Liver (tissue), 9 donors: Measurements from ENCODE around the gene PRPSAP1. TPM values are rescaled to one million over a fixed set of nuclear protein-coding genes. Genes with fewer than 3 reads are reported as not detected.

Experiments used
- DNase-seq: peaks from one replicate; pipeline ENCODE4 v3.0.0-alpha.2; 2017; ENCODE audit warnings: low spot score
- H3K27ac ChIP-seq, 2 donors: one replicate each; pipeline ENCODE4 v1.7.0; 2013; ENCODE audit warnings: inconsistent platforms in 2 of 2, low read length in 2 of 2, control low read depth in 1 of 2, low read depth in 1 of 2, mild to moderate bottlenecking in 1 of 2
- H3K27me3 ChIP-seq, 4 donors: one replicate each; pipeline versions ENCODE4 v1.6.1 to v1.7.0; 2013; ENCODE audit warnings: low read length in 3 of 4, inconsistent platforms in 1 of 4, mild to moderate bottlenecking in 1 of 4, moderate library complexity in 1 of 4; ENCODE audit not compliant: control insufficient read depth in 4 of 4, insufficient read depth in 4 of 4
- H3K36me3 ChIP-seq, 4 donors: one replicate each; pipeline versions ENCODE4 v1.6.1 to v1.7.0; 2013; ENCODE audit warnings: low read length in 3 of 4, mild to moderate bottlenecking in 3 of 4, low read depth in 1 of 4, moderate library complexity in 1 of 4; ENCODE audit not compliant: control insufficient read depth in 4 of 4, insufficient read depth in 3 of 4
- H3K4me1 ChIP-seq, 4 donors: one replicate each; pipeline versions ENCODE4 v1.6.1 to v1.7.0; 2013; ENCODE audit warnings: low read length in 3 of 4, mild to moderate bottlenecking in 3 of 4, moderate library complexity in 1 of 4; ENCODE audit not compliant: control insufficient read depth in 4 of 4, insufficient read depth in 4 of 4
- H3K4me3 ChIP-seq, 3 donors: one replicate each; pipeline versions ENCODE4 v1.6.1 to v1.7.0; 2013; ENCODE audit warnings: low read length in 3 of 3, control low read depth in 1 of 3, low read depth in 1 of 3, mild to moderate bottlenecking in 1 of 3
- H3K9ac ChIP-seq, 2 donors: one replicate each; pipeline ENCODE4 v1.7.0; 2013; ENCODE audit warnings: low read length in 2 of 2, mild to moderate bottlenecking in 2 of 2, moderate library complexity in 2 of 2, control low read depth in 1 of 2, low read depth in 1 of 2
- H3K9me3 ChIP-seq, 4 donors: one replicate each; pipeline versions ENCODE4 v1.6.1 to v1.7.0; 2013; ENCODE audit warnings: low read length in 3 of 4; ENCODE audit not compliant: control insufficient read depth in 4 of 4
- EGR1 ChIP-seq, 2 donors: IDR thresholded peaks; 2 replicates each; pipeline ENCODE4 v1.6.1; 2016 to 2018; ENCODE audit warnings: antibody characterized with exemption in 2 of 2, low read depth in 2 of 2
- FOXA1 ChIP-seq: IDR thresholded peaks from 2 replicates; pipeline ENCODE4 v1.6.1; 2016; ENCODE audit warnings: antibody characterized with exemption
- FOXA2 ChIP-seq: IDR thresholded peaks from 2 replicates; pipeline ENCODE4 v1.6.1; 2016; ENCODE audit warnings: antibody characterized with exemption
- HNF4A ChIP-seq, 2 donors: conservative IDR thresholded peaks; 2 replicates each; pipeline ENCODE4 v1.6.1; 2016; ENCODE audit warnings: antibody characterized with exemption in 2 of 2, mild to moderate bottlenecking in 2 of 2
- JUND ChIP-seq, 2 donors: IDR thresholded peaks; 2 replicates each; pipeline ENCODE4 v1.6.1; 2016; ENCODE audit warnings: antibody characterized with exemption in 2 of 2
- MAX ChIP-seq: IDR thresholded peaks from 2 replicates; pipeline ENCODE4 v1.6.1; 2016; ENCODE audit warnings: antibody characterized with exemption
- NR2F2 ChIP-seq: IDR thresholded peaks from 2 replicates; pipeline ENCODE4 v1.6.1; 2016; ENCODE audit warnings: antibody characterized with exemption
- RAD21 ChIP-seq, 2 donors: IDR thresholded peaks; 2 replicates each; pipeline ENCODE4 v1.6.1; 2016; ENCODE audit warnings: antibody characterized with exemption in 2 of 2, mild to moderate bottlenecking in 2 of 2
- REST ChIP-seq: IDR thresholded peaks from 2 replicates; pipeline ENCODE4 v1.6.1; 2016; ENCODE audit warnings: antibody characterized with exemption, mild to moderate bottlenecking
- RXRA ChIP-seq, 2 donors: IDR thresholded peaks; 2 replicates each; pipeline ENCODE4 v1.6.1; 2017 to 2018; ENCODE audit warnings: antibody characterized with exemption in 2 of 2, mild to moderate bottlenecking in 1 of 2
- SP1 ChIP-seq: IDR thresholded peaks from 2 replicates; pipeline ENCODE4 v1.6.1; 2018; ENCODE audit warnings: antibody characterized with exemption, mild to moderate bottlenecking
- YY1 ChIP-seq: IDR thresholded peaks from 2 replicates; pipeline ENCODE4 v1.6.1; 2016; ENCODE audit warnings: antibody characterized with exemption, mild to moderate bottlenecking
- ZBTB33 ChIP-seq: IDR thresholded peaks from 2 replicates; pipeline ENCODE4 v1.6.1; 2016; ENCODE audit warnings: antibody characterized with exemption
- WGBS: extraction: QIAGEN DNeasy Blood & Tissue Kit; methylation state at CpG from one replicate; pipeline ENCODE4 v1.1.7; 2013; 5-methylcytosine and 5-hydroxymethylcytosine counted together
- polyA plus RNA-seq, 2 donors: library from polyadenylated mRNA; stranded (reverse) in 1 of 2; unstranded in 1 of 2; fragments of 200-250 nt in 1 of 2; fragments of >200 nt in 1 of 2; fragmentation: Nextera tagmentation in 1 of 2; extraction: Ambion mirVana in 1 of 2; gene quantifications; one replicate each; pipeline versions ENCODE4 v1.2.1 to v1.2.3, GENCODE V29; 2013 to 2015
- total RNA-seq, 2 donors: library from RNA; depleted of rRNA; stranded (reverse); fragments of >200 nt; gene quantifications; one replicate each; pipeline ENCODE4 v1.2.3, GENCODE V29; 2014
- donor health status: healthy.
- donor health status: healthy.
- donor health status: healthy.
- donor health status: healthy.
- donor health status: healthy.

Gene PRPSAP1
- total and polyA plus RNA-seq, 4 donors, result 21.4 to 78.1 (median 52.6) TPM

GRCh38 chr17:76265624-76266243, 88.0 kb downstream of the PRPSAP1 start:
- Histone ChIP-seq H3K4me1 (peaks cover 6 to 37% (median 23%) of the 10 kb centered on the region in 4 donors), H3K36me3 (peaks cover 0 to 2% (median 0%) of the 10 kb centered on the region in 4 donors), H3K9ac (peak overlapping the region in 1 of 2 donors; percentile 77), H3K27ac (peak overlapping the region; percentile 91 to 96), H3K27me3 (no peaks in the 10 kb centered on the region), H3K9me3 (no peaks in the 10 kb centered on the region), H3K4me3 (peak overlapping the region; percentile 73 to 97 (median 87))
- WGBS, result 1% methylated on average over 76 of the region's 76 CpGs
- peak; percentile 69 for DNase-seq
- peak; percentile 89 for TF ChIP-seq YY1
- TF ChIP-seq FOXA1, result peak; percentile 9
- peak; percentile 32 for TF ChIP-seq FOXA2
- no peak for TF ChIP-seq RXRA (IDR thresholded peaks at IDR 0.05)

GRCh38 chr17:76264755-76265623, 88.7 kb downstream of the PRPSAP1 start, which contains the start of gene UBALD2:
Gene UBALD2 (plus strand): TSS chr17:76265348. CDS start chr17:76265506, 158 bp downstream.
- Histone ChIP-seq H3K4me3 (peak within 1 kb of the TSS; percentile 73 to 97 (median 87)), H3K9me3 (no peaks in the 10 kb centered on the region), H3K27me3 (no peaks in the 10 kb centered on the region), H3K27ac (peak within 1 kb of the TSS; percentile 91 to 96), H3K36me3 (peaks cover 0 to 2% (median 0%) of the 10 kb centered on the region in 4 donors), H3K9ac (peak within 1 kb of the TSS in 1 of 2 donors; percentile 77), H3K4me1 (peaks cover 6 to 36% (median 22%) of the 10 kb centered on the region in 4 donors)
- WGBS, result under 1% methylated on average over 94 of the region's 94 CpGs
- TF ChIP-seq YY1, result peak; percentile 77
- TF ChIP-seq ZBTB33, result peak; percentile 22
- peak; percentile 8 to 10 for TF ChIP-seq HNF4A (conservative IDR thresholded peaks at IDR 0.05)
- TF ChIP-seq NR2F2, result peak; percentile 45
- no peak for TF ChIP-seq EGR1 (IDR thresholded peaks at IDR 0.05; ENCODE audit: low read depth in 2 of 2)
- no peak for TF ChIP-seq FOXA1
- peak in 1 of 2 donors; percentile 51 for TF ChIP-seq JUND (IDR thresholded peaks at IDR 0.05)
- peak; percentile 74 to 76 for TF ChIP-seq RXRA (IDR thresholded peaks at IDR 0.05)
- TF ChIP-seq SP1, result peak; percentile 100
- TF ChIP-seq FOXA2, result no peak
- peak in 1 of 2 donors; percentile 14 for TF ChIP-seq RAD21 (IDR thresholded peaks at IDR 0.05)
- peak; percentile 43 for TF ChIP-seq REST
- TF ChIP-seq MAX, result peak; percentile 45
- DNase-seq, result peak; percentile 99
